PC-3 (cell line): ENCODE measurements around the gene PDE6G.

Experiments
- CTCF ChIP-seq: fragments of 300-600 bp; sonication (generic); conservative IDR thresholded peaks from 2 replicates; pipeline ENCODE4 v1.5.1; 2017; ENCODE audit warnings: antibody characterized with exemption, low read depth, mild to moderate bottlenecking, low read length
- EZH2 ChIP-seq: fragments of 300-600 bp; sonication (generic); IDR thresholded peaks from one replicate; pipeline ENCODE4 v1.6.1; 2017; ENCODE audit warnings: antibody characterized with exemption, mild to moderate bottlenecking, low read length; ENCODE audit not compliant: unreplicated experiment
- EZH2phosphoT487 ChIP-seq: fragments of 300-600 bp; sonication (generic); IDR thresholded peaks from 2 replicates; pipeline ENCODE4 v1.6.1; 2018; ENCODE audit warnings: mild to moderate bottlenecking, antibody characterized with exemption, low read length, borderline replicate concordance

DNA sequence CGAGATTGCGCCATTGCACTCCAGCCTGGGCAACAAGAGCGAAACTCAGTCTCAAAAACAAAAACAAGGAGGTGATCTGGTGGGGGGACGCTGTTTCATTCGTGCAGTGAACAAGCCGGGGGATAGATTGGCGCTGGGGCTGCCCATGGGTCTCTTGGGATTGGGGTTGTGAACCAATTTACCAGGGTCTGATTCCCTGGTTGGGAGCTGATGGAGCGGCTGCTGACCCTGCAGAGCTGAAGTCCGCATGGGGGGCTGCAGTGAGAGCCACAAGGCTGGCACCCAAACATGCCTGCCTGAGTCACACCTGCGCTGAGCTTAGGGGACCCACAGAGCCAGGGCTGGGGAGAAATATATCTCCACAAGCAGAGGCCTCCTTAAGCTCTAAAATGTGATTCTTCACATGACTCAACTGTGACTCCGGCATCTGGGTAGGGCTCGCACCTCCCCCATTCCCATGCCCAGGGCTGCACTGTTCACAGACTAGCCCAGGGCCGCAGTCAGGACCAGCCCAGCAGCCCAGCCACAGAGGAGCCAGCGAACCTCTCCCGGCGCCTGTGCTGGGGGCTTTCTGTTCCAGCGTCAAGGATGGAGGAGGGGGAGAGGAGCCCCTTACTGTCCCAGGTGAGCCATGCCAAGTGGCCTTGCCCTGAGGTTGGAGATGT is 14.4 kb downstream of the PDE6G start:
- TF ChIP-seq CTCF, result no peak
- no peak for TF ChIP-seq EZH2
- no peak for TF ChIP-seq EZH2phosphoT487
